AML-193 (cell line): Measurements from ENCODE around the gene WFDC9.
A peak's percentile ranks its signal among the peaks of the same experiment; 100 is the strongest.
"Not testable (repeated sequence)": the region's sequence is repeated elsewhere in the genome, so short reads cannot be mapped to it uniquely, and the experiment has no call there.

Experiments
- DNase-seq, 2 experiments: peaks; one replicate each; lab custom pipeline; 2025; lab: John Stamatoyannopoulos, UW

The WFDC9 gene

DNA sequence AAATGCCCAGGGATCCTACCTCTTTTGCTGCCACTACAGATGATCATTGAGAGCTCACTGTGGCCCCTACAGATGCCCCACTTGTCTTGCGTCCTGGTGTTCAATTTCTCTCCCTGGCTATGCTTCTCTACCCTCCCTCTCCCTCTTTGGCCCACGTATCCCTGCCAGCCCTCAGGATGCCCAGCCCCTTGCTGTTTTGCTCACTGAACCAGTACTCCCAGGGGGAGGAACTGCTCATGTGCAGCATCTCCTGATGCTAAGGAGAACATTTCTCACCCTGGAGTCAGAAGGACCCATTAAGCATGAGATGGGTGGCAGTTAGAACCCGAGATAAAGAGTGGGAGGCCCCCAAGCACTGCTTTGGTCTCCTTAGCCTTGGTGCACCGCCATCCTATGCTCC, at the start of gene WFDC9:
WFDC9 (minus strand) TSS at position 101 of the 400 bp plus-strand sequence. CDS start 21,103 bp downstream, outside the sequence.
- DNase-seq: no peak

DNA sequence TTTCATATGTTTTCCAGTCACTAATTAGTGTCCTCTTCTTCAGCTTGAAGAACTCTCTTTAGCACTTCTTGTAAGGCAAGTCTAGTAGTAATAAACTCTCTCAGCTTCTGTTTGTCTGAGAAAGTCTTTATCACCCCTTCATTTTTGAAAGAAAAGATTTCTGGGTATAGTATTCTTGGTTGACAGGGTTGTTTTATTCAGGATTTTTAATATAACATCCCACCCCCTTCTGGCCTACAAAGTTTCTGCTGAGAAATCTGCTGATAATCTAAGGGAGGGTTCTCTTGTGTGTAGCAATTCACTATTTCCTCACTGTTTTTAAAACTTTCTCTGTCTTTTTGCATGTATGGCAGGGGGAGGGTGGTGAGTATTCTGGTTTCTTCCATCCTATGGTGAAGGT, 48.6 kb upstream of the WFDC9 start:
- no peak for DNase-seq

DNA sequence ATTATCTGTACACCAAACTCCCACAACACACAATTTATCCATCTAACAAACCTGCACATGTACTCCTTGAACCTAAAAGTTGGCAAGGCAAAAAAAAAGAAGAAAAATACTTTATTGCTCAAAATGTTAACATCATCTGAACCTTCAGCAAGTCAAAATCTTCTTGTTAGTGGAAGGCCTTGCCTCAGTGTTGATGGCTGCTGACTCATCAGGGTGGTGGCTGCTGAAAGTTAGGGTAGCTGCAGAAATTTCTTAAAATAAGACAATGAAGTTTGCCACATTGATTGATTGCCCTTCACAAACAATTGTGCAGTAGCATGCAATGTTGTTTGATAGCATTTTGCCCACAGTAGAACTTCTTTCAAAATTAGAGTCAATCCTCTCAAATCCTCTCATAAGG, 41.7 kb upstream of the WFDC9 start:
- DNase-seq: no peak

DNA sequence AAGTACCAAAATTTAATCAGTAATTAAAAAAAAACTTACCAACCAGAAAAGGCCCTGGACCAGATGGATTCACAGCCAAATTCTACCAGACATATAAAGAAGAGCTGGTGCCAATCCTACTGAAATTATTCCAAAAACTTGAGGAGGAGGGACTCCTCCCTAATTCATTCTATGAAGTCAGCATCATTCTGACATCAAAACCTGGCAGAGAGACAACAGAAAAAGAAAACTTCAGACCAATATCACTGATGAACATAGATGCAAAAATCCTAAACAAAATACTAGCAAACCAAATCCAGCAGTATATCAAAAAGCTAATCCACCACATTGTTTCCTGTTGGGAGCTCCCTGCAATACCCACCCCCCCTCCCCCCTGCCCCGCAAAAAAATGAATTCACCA, 39.1 kb upstream of the WFDC9 start, which contains the start of gene WFDC11:
WFDC11 (minus strand) TSS at position 101 of the 400 bp plus-strand sequence. CDS start 19,639 bp downstream, outside the sequence.
- no peak for DNase-seq

DNA sequence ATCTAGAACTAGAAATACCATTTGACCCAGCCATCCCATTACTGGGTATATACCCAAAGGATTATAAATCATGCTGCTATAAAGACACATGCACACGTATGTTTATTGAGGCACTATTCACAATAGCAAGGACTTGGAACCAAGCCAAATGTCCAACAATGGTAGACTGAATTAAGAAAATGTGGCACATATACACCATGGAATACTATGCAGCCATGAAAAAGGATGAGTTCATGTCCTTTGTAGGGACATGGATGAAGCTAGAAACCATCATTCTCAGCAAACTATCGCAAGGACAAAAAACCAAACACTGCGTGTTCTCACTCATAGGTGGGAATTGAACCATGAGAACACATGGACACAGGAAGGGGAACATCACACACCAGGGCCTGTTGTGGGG, 26.0 kb upstream of the WFDC9 start:
- DNase-seq: not testable (repeated sequence)

DNA sequence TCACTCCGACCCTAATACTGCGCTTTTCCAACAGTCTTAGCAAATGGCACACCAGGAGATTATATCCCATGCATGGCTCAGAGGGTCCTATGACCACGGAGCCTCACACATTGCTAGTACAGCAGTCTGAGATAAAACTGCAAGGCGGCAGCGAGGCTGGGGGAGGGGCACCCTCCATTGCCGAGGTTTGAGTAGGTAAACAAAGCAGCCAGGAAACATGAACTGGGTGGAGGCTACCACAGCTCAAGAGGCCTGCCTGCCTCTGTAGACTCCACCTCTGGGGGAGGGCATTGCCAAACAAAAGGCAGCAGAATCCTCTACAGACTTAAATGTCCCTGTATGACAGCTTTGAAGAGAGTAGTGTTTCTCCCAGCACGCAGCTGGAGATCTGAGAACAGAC, 20.6 kb upstream of the WFDC9 start:
- not testable (repeated sequence) for DNase-seq

DNA sequence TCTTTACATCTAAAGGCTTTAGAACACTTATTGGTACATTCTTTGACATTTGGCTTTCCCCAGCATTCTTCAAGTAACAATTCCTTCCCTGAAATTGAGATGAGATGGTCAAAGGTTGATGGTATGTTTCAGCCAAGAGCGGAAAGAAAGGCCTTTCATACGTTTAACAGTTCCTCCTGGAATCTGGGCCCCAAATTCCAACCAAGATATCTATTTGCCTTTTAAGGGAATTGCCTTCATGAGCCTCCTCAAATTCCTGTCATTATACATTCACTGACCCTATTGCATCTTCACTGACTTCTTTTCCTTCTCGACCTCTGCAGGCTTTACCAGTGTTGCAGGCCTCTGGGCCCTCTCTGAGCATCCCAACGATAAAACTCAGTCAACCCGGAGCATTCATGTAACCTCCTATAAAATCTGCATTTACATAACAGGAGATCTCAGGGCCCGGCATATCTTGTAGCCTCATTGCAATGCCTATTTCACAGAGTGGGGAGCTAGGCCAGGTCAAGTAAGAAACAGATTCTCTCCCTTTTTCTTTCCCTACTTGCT, 18.3 kb upstream of the WFDC9 start:
- no peak for DNase-seq

DNA sequence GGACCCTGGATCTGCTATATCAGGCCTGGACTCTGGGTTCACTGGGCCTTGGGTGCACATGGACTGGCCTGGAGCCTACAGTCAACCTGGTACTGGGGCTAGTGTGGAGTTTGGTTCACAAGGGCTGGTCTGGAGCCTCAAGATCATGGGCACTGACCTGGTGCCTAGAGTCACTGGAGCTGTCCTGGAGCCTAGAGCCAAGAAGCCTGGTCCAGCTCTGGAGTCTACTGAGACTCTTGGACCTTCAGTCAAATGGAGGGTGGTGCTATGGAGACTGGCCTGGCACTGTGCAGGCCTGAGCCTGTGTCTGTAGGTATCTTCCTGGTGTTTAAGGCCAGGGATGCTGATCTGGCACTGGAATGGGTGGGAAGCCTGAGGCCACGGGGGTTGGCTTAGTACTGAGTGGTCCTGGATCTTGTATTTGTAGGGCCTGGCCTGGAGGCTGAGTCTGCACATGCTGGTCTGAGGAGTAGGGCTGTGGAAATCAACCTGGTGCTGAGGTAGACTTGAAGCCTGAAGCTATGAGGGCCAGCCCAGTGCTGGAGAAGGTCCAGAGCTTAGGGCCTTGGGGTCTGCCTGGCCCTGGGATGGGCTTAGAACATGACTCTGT, 16.5 kb upstream of the WFDC9 start:
- no peak for DNase-seq

DNA sequence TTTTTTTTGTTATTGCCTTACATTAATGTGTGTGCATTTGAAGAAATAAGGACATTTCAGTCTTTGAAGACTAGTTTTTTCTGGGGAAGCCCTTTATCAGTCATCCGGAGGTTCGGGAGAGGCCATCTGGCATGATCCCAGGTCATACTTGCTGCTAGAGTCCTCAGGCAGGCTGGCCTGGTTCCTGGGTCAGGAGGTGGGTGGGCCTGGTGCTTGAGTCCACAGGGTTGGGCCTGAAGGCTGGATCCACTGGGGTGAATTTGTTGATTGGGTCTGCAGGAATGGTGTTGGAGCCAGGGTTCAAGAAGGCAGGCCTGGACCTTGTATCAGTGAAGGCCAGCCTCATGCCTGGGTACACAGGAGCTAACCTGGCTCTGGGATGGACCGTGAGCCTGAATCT, 15.8 kb upstream of the WFDC9 start:
- no peak for DNase-seq

DNA sequence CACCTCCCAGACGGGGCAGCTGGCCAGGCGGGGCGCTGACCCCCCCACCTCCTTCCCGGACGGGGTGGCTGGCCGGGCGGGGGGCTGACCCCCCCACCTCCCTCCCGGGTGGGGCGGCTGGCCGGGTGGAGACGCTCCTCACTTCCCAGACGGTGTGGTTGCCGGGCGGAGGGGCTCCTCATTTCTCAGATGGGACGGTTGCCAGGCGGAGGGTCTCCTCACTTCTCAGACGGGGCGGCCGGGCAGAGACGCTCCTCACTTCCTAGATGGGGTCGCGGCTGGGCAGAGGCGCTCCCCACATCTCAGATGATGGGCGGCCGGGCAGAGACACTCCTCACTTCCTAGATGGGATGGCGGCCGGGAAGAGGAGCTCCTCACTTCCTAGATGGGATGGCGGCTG, 14.8 kb upstream of the WFDC9 start:
- not testable (repeated sequence) for DNase-seq

DNA sequence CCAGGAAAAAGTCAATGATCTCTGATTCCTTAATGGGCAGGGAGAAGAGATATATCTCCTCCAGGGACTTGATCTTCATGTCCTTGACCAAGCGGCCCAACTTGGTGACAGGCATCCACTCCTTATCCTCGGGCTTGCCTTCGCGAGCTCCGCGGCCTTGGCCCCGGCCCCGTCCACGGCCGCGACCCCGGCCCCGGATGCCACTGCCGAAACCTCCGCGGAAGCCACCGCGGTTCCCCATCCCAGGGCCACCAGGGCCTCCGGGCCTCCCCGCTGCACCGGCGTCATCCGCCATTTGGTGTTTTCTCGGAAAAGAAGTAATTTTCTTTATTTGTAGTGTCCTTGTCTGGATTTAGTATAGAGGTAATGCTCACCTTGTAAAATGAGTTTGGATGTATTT, 10.0 kb upstream of the WFDC9 start:
- DNase-seq: not testable (repeated sequence)

DNA sequence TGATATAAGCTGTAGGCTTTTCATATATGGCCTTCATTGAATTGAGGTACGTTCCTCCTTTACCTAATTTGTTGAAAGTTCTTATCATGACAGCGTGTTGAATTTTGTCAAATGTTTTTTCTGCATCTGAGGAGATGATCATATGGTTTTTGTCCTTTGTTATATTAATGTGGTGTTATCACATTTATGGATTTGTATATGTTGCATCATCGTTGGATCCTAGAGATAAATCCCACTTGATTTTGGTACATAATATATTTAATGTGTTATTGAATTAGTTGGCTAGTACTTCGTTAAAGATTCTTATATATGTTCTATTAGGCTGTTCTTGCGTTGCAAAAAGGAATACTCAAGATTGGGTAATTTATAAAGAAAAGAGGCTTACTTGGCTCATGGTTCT, 8.6 kb upstream of the WFDC9 start:
- DNase-seq: no peak

DNA sequence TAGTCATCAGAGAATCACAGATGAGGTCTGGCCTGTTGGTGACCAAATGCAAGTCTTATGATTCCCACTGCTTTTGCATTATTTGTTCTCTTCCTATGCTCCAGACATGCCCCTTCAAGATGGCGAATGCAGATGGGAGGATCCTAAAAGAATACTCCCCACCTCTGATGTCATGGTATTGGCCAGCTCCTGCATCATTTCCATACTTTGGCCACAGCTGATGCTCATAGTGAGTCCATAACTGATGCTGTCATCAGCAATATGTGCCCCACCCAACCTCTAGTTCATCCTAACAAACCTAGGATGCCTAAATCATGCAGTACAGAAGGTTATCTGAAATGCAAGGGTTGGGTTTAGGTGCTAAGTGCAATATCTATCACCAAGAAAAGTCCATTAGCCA, 5.4 kb upstream of the WFDC9 start:
- DNase-seq: no peak

DNA sequence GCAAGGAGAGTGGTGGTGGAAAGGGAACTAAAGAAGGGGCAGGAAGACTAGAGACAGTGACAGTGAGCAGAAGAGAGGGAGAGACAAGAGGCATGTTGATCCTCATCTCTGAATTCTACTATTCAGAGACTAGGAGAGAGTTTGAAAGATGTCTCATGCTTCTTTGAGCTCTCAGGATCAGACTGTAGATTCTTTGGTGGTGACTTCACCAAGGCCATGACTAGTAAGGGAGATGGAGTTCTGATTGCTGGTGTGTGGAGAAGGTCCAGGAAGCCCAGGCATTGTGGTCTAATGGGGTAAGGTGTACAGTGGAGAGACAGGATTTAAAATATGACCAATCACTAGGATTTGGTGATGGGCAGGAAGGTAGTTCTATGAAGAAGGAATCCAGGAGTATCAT, 713 bp downstream of the WFDC9 start:
- DNase-seq: no peak

DNA sequence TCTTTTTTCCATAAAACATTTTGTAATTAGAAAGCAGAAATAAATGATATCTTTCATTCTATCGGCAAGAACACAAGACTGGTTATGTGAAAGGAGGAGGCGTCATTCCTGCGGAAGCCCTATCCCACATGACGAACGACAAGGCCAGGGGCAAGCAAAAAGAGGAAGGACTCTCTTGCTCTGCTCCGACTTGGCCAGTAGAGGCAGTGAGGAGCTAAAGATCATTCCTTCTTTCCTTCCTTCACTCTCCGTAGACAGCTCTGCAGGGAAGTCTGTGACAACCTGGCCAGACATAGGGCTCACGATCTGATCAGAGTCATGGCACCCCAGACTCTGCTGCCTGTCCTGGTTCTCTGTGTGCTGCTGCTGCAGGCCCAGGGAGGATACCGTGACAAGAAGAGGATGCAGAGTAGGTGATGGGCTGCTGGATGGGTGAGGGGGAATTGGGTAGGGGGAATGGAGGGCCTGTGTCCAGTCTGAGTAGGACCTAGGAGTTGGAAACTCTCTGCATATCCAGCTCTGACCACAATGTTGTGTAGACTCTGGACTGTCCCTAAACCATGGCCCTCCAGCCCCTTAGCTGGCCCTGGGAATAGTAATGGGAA, 1.5 kb downstream of the WFDC9 start, which contains the start of gene WFDC10A:
WFDC10A (plus strand) TSS at position 244 of the 605 bp plus-strand sequence; CDS start at position 319, 75 bp downstream.
- DNase-seq: peak; percentile 71 to 77

DNA sequence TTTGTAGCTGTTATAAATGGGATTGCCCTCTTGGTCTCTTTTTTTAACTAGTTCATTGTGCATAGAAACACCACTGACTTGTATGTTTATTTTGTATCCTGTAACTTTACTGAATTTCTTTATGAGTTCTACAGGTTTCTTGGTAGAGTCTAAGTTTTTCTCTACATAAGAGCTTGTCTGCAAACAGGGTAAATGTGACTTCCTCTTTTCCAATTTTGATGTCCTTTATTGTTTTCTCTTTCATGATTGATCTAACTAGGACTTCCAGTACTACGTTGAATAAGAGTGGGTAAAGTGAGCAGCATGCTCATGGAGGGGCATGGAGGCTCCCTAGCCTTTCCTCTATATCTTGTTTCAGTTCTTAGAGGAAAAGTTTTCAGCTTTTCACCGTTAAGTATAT, 4.5 kb downstream of the WFDC9 start:
- DNase-seq: no peak

DNA sequence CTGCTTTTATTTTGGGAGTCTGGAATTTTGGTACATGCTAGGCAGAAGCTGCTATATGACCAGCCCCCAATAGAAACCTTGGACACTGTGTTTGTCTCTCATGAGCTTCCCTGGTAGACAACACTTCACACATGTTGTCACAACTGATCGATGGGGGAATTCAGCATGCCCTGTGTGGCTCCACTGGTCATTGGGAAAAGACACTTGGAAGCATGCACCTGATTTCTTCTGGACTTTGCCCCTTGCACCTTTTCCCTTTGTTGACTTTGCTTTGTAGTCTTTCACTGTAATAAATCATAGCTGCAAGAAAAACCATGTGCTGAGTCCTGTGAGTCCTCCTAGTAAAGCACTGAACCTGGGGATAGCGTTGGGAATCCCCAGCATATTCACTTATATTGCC, 9.5 kb downstream of the WFDC9 start:
- no peak for DNase-seq

DNA sequence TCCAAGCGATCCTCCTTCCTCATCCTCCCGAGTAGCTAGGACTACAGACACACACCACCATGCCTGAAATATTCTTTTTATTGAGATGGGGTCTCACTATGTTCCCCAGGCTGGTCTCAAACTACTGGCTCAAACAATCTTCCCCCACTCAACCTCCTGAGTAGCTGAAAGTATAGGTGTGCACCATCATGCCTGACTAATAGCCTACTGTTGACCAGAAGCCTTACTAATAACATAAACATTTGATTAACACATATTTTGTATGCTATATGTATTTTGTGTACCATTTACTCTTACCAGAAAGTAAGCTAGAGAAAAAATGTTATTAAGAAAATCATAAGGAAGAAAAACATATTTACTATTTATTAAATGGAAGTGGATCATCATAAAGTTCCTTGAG, 13.5 kb downstream of the WFDC9 start:
- no peak for DNase-seq

DNA sequence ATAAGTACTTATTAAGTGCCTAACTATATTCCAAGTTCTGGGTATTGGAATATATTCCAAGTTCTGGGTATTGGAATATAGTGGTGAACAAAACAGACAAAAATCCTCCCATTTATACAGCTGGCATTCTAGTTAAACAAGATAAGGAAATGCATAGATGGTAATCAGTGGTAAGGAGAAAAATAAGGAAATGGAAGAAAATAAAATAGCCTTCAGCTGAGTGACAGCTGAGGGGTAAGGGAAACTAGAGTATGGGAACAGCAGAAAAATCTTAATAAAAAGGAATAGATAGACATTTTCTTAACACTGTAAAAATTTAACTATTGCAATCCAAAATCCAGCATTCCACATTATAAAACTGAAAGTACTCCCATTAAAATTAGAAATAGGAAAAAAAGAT, 18.8 kb downstream of the WFDC9 start:
- no peak for DNase-seq

DNA sequence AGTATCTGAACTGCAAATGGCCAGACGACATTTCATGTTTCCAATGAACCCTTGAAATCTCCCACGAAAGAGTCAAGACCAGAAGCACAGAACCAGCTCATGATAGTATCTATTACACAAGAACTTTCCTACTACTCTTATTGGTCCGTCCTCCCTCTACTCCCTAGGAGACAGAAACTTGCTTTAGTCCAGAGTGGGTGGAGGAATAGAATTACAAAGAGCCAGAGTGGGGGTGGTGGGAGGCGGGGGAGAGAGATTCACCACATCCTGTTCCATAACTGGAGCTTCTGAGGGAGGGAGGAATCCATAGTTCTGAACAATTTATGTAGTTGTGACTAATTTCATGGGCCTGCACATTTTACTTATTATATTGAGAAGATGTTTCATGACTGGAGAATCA, 20.0 kb downstream of the WFDC9 start:
- DNase-seq: peak in 1 of 2 experiments; percentile 0

DNA sequence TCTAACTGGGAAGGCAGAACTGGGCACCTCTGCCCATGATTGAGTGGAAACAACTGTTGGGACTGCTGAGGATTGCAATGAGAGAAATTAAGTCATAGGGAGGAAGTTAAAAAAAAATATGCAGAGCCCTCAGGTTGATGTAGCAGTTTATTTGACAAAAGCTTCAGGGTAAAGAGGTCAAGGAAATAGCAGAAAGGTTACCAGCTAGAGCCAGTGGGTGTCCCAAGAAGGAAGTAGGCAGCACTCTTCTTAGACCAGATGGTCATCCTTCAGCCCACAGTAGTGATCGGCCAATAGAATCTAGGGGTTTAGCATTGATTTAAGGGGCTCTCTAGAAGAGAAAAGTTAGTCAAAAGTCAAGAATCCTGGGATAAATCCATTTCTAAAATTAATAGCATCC, 23.3 kb downstream of the WFDC9 start:
- DNase-seq: no peak

DNA sequence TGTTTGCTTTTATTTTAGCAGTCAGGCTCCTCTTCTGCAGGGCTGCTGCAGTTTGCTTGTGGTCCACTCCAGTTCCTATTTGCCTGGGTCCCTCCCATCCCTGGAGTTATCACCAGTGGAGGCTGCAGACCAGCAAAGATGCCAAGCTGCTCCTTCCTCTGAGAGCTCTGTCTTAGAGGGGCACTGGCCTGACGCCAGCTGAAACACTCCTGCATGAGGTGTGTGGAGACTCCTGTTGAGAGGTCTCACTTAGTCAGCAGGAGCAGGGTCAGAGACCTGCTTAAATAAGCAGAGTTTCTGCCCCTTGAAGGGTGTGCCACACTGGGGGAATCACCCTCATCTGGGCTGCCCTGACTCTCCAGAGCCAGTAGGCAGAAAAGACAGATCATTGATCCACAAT, 35.8 kb downstream of the WFDC9 start:
- DNase-seq: no peak

DNA sequence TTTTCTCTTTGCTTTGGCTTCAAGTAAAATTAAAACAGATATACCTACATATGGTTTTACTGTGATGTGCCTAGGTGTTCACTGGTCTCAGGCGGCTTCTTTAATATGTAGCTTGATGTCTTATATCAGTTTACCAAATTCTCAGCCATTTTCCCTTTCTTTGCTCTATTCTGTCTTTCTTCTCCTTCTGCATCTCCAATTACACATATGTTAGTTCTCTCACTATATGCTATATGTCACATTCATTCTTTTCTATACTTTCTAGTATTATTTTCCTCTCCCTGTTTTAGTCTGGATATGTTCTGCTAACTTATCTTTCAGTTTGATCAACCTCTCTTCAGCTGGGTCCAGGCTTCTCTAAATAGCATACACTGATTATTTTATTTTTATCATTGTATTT, 37.6 kb downstream of the WFDC9 start:
- no peak for DNase-seq
